ENCODE measurements around the gene WNT9B.

WNT9B gene

DNA sequence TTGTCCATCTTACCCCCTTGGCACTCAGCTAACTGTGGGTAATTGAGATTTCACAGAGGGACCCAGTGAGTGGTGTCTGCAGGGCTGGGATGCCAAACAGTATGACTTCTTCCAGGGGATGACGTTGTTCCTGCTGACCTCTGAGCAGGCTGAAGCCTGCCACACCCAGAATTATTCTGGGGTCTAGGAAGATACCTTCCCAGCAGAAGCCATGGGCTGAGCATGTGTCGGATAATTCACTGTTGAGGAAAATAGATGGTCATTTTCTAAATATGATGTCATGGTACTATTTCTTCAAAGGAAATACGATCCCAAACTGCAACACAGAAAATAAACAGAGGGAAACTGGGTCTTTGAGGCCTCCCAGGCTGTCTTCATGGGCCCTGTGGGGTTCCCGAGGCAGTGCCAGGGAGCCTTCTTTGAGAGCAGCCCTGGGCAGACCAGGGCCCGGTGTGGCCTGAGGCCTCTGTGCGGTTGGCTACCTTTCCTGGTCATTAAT is 17.4 kb downstream of the WNT9B start:
- TF ChIP-seq TAF1 (IDR thresholded peaks at IDR 0.05; ENCODE audit: borderline replicate concordance, insufficient read depth, low read length), result no peak
- no peak for TF ChIP-seq SIN3A (IDR thresholded peaks at IDR 0.05; ENCODE audit: borderline replicate concordance, insufficient read depth, low read length)
- TF ChIP-seq, protein P1, sequence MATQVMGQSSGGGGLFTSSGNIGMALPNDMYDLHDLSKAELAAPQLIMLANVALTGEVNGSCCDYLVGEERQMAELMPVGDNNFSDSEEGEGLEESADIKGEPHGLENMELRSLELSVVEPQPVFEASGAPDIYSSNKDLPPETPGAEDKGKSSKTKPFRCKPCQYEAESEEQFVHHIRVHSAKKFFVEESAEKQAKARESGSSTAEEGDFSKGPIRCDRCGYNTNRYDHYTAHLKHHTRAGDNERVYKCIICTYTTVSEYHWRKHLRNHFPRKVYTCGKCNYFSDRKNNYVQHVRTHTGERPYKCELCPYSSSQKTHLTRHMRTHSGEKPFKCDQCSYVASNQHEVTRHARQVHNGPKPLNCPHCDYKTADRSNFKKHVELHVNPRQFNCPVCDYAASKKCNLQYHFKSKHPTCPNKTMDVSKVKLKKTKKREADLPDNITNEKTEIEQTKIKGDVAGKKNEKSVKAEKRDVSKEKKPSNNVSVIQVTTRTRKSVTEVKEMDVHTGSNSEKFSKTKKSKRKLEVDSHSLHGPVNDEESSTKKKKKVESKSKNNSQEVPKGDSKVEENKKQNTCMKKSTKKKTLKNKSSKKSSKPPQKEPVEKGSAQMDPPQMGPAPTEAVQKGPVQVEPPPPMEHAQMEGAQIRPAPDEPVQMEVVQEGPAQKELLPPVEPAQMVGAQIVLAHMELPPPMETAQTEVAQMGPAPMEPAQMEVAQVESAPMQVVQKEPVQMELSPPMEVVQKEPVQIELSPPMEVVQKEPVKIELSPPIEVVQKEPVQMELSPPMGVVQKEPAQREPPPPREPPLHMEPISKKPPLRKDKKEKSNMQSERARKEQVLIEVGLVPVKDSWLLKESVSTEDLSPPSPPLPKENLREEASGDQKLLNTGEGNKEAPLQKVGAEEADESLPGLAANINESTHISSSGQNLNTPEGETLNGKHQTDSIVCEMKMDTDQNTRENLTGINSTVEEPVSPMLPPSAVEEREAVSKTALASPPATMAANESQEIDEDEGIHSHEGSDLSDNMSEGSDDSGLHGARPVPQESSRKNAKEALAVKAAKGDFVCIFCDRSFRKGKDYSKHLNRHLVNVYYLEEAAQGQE (IDR thresholded peaks at IDR 0.05; ENCODE audit: insufficient read depth in 1 of 2, low read depth in 2 of 2, low read length in 2 of 2), result no peak
- no peak for TF ChIP-seq FOXP2 (optimal IDR thresholded peaks at IDR 0.05; ENCODE audit: borderline replicate concordance, extremely low read depth, extremely low read length, insufficient read depth)
- TF ChIP-seq POLR2AphosphoS5 (IDR thresholded peaks at IDR 0.05; ENCODE audit: low read depth, low read length), result no peak

DNA sequence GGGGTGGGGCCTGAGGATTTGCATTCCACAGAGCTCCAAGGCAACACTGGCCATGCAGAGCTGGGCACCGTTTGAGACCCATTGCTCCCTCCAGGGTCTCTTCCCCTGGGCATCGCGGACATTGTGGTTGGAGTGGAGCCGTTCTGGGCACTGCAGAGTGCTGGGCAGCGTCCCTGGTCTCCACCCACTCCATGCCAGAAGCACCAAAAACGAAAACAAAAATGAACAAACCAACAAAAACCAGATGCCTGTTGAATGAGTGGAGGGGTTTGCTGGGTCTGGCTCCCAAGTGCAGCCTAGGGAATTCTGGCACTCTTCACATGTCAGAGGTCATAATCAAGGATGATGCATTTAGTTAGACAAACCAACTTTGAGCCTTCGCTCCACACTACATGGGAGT is 17.9 kb downstream of the WNT9B start:
- TF ChIP-seq POLR2AphosphoS5 (IDR thresholded peaks at IDR 0.05; ENCODE audit: low read depth, low read length), result no peak

DNA sequence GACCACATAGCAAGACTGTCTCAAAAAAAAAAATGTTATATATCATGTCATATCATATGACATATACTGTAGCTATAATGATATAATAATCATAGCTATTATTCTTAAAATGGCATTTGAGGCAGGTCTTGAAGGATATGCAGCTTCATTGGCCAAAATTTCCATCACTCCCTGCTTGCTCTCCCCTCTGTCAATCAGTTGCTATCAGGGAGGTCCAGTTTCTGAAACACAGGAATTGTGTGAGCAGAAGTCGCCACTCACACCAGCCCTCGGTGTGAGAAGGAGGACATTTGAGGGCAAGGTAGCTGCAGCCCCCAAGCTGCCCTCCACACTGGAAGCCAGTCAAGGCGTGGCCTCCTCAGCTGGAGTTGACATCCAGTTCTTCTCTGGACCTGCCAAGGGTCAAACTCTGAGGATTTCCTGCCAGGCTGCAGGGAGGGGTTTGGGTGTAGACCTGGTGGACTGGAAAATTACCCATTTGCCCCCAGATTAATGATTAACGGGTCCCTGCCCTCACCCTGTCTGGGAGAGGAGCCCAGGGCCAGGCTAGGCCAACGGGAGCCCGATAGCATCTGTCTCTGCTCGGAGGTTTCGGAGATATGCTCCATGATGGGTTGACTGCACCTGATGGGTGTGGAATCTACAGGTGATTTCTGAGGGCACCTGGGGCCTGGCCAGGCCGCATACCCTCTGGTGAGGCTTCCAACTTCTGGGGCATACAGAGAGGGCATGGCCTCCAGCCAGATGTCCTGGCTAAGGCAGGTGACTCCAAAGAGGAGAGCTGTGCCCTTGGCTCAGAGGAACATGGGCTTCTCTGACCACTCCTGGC is 18.8 kb downstream of the WNT9B start:
- TF ChIP-seq, protein P1 (IDR thresholded peaks at IDR 0.05; ENCODE audit: insufficient read depth in 1 of 2, low read depth in 2 of 2, low read length in 2 of 2), result no peak
- no peak for TF ChIP-seq POLR2AphosphoS5 (IDR thresholded peaks at IDR 0.05; ENCODE audit: low read depth, low read length)
- no peak for TF ChIP-seq SIN3A (IDR thresholded peaks at IDR 0.05; ENCODE audit: borderline replicate concordance, insufficient read depth, low read length)
- TF ChIP-seq TAF1 (IDR thresholded peaks at IDR 0.05; ENCODE audit: borderline replicate concordance, insufficient read depth, low read length), result no peak
- no peak for TF ChIP-seq FOXP2 (optimal IDR thresholded peaks at IDR 0.05; ENCODE audit: borderline replicate concordance, extremely low read depth, extremely low read length, insufficient read depth)

DNA sequence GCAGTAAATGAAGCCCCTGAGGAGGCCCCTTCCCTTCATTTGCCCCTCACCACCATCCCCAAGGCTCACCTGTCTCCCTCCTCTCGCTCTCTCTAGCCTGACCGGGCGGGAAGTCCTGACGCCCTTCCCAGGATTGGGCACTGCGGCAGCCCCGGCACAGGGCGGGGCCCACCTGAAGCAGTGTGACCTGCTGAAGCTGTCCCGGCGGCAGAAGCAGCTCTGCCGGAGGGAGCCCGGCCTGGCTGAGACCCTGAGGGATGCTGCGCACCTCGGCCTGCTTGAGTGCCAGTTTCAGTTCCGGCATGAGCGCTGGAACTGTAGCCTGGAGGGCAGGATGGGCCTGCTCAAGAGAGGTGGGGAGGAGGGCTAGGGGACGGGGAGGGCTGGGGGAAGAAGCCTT is 21.0 kb downstream of the WNT9B start:
- no peak for TF ChIP-seq FOXP2 (optimal IDR thresholded peaks at IDR 0.05; ENCODE audit: borderline replicate concordance, extremely low read depth, extremely low read length, insufficient read depth)
- no peak for TF ChIP-seq POLR2AphosphoS5 (IDR thresholded peaks at IDR 0.05; ENCODE audit: low read depth, low read length)
- TF ChIP-seq, protein P1 (IDR thresholded peaks at IDR 0.05; ENCODE audit: insufficient read depth in 1 of 2, low read depth in 2 of 2, low read length in 2 of 2), result no peak
- TF ChIP-seq SIN3A (IDR thresholded peaks at IDR 0.05; ENCODE audit: borderline replicate concordance, insufficient read depth, low read length), result no peak
- no peak for TF ChIP-seq TAF1 (IDR thresholded peaks at IDR 0.05; ENCODE audit: borderline replicate concordance, insufficient read depth, low read length)

DNA sequence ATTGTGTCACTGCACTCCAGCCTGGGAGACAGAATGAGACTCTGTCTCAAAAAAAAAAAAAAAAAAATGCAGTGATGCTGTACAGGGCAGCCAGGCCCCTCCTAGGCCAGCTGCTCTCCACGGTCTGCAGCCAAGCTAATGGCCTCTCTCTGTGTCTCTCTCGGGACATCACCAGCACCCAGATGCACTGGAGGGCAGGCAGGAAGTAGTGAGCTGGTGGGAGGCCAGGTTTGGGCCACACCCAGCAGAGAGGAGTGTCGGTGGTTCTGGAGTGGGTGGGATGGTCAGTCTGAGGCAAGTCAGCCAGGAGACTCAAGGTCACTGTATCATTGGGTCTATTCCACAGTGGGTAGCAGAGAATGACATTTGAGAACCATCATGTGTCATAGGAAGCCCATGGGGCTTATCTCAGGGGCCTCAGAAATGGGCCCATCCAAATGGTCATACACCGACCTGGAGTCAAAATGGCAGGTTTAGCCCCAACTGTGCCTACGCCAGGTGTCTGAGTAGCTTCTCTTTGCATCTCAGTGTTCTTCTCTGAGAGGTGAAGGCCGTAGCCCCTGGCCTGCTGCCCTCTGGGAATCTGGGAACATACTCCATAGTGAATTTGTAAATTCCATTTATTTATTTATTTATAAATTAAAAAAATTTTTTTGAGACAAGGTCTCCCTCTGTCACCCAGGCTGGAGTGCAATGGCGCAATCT is 22.7 kb downstream of the WNT9B start:
- TF ChIP-seq TAF1 (IDR thresholded peaks at IDR 0.05; ENCODE audit: borderline replicate concordance, insufficient read depth, low read length) (no peak), FOXP2 (optimal IDR thresholded peaks at IDR 0.05; ENCODE audit: borderline replicate concordance, extremely low read depth, extremely low read length, insufficient read depth) (no peak), POLR2AphosphoS5 (IDR thresholded peaks at IDR 0.05; ENCODE audit: low read depth, low read length) (no peak), SIN3A (IDR thresholded peaks at IDR 0.05; ENCODE audit: borderline replicate concordance, insufficient read depth, low read length) (no peak)
- TF ChIP-seq, protein P1 (IDR thresholded peaks at IDR 0.05; ENCODE audit: insufficient read depth in 1 of 2, low read depth in 2 of 2, low read length in 2 of 2), result no peak
